Muscle of back (tissue), 13 donors: ENCODE data around the gene MGAT4D. TPM values are rescaled to one million over a fixed set of nuclear protein-coding genes. Genes with fewer than 3 reads are reported as not detected.
"Not testable (repeated sequence)": the region's sequence is repeated elsewhere in the genome, so short reads cannot be mapped to it uniquely, and the experiment has no call there.

Experiments
- DNase-seq, 3 donors: peaks; one replicate each; pipeline versions ENCODE4 v3.0.0 to v3.0.0-alpha.2; 2013
- long read RNA-seq, 9 donors: transcript quantifications; one replicate each; lab custom pipeline, GENCODE V29; 2026
- polyA plus RNA-seq, 10 donors: library from polyadenylated mRNA; unstranded; fragments of 120-200 nt; gene quantifications; one replicate each; pipeline ENCODE4 v1.2.1, GENCODE V29; 2013; ENCODE audit not compliant: insufficient read length in 10 of 10

The MGAT4D gene
- polyA plus RNA-seq: not detected
- long read RNA-seq, donor 1: 0 reads
- long read RNA-seq, donor 2: 0 reads
- long read RNA-seq, donor 3: 0 reads
- long read RNA-seq, donor 4: 0 reads
- long read RNA-seq, donor 5: 0 reads
- long read RNA-seq, donor 6: 0 reads
- long read RNA-seq, donor 7: 0 reads
- long read RNA-seq, donor 8: 0 reads
- long read RNA-seq, donor 9: 0 reads

GRCh38 chr4:140497747-140498636 lies at the start of gene MGAT4D:
Gene MGAT4D (minus strand): TSS chr4:140498293. CDS start chr4:140498222, 71 bp downstream.
- DNase-seq: peak in 1 of 3 donors; percentile 18

DNA sequence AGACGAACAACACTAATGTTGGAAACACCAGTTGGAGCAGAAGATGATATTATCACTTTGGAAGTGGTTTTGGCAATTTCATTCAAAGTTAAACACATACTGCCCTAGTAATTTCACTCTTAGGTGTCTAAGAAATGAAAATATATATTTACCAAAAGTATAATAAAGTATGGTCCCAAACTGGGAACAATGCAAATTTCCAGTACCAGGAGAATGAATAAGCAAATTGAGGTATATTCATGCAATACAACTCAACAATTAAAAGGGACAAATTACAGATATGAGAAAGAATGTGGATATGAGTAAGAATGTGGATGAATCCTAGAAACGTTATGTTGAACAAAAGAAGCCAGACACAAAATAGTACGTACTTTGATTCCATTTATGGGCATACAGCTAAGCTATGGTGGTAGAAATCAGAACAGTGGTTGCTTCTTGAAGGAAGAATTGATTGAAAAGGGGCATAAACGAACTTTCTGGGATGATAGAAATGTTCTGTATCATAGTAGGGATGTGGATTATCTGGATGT lies 35.9 kb upstream of the MGAT4D start:
- peak in 1 of 3 donors; percentile 21 for DNase-seq

GRCh38 chr4:140529434-140529833 lies 31.3 kb upstream of the MGAT4D start:
- no peak for DNase-seq

- DNase-seq: peak; percentile 97 to 98 (median 97)
Measured at GRCh38 chr4:140523857-140524742, 26.0 kb upstream of the MGAT4D start, which contains the start of gene ELMOD2. Gene ELMOD2 (plus strand): TSS chr4:140524168. CDS start chr4:140525429, 1,261 bp downstream.

DNA sequence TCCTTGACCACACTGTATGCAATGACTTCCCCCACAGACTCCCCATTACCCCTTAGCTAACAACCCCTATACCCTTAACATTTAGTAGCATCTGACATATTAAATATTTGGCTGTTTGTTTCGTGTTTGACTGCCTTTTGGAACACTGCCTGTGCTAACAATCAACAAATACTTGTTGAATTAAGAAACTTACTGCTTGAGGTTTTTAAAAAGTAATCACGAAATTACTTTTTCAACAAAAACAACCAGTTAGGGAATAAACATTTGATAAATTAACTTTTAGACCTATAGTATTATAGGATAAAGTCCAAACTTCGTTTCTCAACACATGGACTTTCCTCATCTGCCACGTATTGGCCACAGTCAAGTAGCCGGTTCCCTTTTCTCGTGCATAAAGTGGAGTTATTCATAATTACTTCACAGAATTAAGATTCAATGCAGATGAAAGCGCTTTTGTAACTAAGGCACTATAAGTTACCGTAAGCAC lies 25.3 kb upstream of the MGAT4D start:
- DNase-seq: no peak

- DNase-seq: no peak
Measured at GRCh38 chr4:140515423-140515822, 17.3 kb upstream of the MGAT4D start.

DNA sequence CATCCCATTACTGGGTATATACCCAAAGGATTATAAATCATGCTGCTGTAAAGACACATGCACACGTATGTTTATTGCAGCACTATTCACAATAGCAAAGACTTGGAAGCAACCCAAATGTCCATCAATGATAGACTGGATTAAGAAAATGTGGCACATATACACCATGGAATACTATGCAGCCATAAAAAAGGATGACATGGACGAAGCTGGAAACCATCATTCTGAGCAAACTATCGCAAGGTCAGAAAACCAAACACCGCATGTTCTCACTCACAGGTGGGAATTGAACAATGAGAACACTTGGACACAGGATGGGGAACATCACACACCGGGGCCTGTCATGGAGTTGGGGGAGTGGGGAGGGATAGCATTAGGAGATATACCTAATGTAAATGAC lies 15.7 kb upstream of the MGAT4D start:
- DNase-seq: not testable (repeated sequence)

- no peak for DNase-seq
Measured at GRCh38 chr4:140504261-140504660, 6.2 kb upstream of the MGAT4D start.

DNA sequence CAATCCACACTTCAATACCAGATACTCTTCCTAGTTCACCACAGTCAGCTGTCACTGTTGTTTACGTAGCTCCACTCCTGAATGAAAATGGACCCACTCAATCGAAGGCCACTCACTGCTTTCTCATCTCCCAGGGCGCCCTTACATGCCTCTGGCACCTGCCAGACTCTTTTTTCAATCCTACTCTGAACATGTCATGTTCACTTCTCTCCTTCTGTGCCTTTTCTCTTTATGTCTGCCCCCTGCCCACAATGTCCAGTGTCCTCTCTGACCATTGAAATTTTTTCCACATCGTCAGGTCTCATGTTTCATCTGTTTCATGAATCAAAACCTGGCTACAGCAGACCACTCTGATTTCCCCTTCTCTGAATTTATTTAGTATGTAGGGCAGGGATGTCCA lies 1.3 kb upstream of the MGAT4D start:
- no peak for DNase-seq

DNA sequence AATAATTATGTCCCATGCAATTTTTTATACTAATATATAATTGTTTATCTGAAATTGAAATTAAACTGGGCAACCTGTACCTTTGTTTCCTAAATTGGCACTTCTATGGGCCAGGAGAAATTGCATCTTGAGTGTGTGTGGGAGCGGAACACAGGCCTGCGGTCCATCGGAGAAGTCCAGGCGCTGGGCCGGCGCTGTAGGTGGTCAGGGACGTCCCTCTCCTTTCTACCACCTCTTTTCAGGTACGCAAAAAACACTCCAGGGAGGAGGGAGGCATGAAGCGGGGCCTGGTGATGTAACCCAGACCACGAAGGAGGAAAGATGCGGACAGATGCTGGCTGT lies 717 bp downstream of the MGAT4D start:
- DNase-seq: peak in 1 of 3 donors; percentile 12

- no peak for DNase-seq
Measured at GRCh38 chr4:140485939-140486338, 12.2 kb downstream of the MGAT4D start.

DNA sequence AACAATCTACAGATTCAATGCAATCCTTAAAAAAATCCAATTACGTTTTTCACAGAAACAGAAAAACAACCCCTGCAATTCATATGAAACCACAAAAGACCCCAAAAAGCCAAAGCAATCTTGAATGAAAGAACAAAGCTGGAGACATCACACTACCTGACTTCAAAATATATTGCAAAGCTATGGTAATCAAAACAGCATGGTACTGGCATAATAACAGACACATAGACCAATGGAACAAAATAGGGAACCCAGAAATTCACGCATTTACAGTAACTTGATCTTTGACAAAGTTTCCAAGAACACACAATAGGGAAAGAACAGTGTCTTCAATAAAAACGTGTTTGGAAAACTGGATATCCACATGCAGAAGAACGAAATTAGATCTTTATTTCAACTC lies 14.6 kb downstream of the MGAT4D start:
- no peak for DNase-seq

GRCh38 chr4:140472156-140472555 lies 25.9 kb downstream of the MGAT4D start:
- no peak for DNase-seq

GRCh38 chr4:140469791-140470733 lies 28.0 kb downstream of the MGAT4D start:
- peak in 1 of 3 donors; percentile 14 for DNase-seq

DNA sequence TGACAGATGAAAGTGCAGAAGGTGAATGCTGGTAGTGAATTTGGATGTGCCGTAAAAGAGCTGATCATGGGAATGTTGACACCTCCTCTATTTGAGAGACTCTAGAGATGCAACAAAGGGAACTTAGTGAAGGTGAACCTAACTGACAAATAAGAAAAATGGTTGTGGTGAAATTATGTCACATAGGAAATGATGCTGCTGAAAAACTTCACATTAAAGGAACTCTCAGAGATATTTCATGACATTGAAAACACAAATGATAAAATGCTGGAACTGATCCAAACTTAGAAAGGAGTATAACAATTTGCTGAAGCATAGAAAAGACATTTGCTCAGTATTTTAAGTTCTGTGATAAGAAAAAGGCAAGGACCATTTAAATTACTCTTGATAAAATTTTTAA lies 31.9 kb downstream of the MGAT4D start:
- no peak for DNase-seq

DNA sequence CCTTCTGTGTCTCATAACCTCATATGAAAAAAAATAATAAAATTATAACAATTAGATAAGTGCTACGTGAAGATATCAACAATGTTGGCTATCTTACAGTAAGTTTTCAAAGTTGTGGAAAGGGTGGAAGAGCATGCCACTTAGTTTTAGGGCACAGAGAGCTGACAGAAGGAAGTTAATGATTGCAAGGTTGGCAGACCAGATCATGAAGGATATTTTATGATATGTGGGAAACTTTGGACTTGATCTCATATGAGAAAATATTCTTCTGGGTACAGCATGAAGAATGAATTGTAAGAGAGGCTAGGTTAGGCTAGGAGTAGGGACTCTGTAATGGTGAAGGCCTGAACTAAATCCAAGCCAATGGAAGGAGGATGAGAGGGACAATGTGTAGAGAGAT lies 34.5 kb downstream of the MGAT4D start:
- DNase-seq: no peak

- no peak for DNase-seq
Measured at GRCh38 chr4:140463182-140463581, 34.9 kb downstream of the MGAT4D start.

GRCh38 chr4:140450352-140450751 lies 47.7 kb downstream of the MGAT4D start:
- peak in 1 of 3 donors; percentile 24 for DNase-seq

- DNase-seq: no peak
Measured at GRCh38 chr4:140448830-140449229, 49.3 kb downstream of the MGAT4D start.

DNA sequence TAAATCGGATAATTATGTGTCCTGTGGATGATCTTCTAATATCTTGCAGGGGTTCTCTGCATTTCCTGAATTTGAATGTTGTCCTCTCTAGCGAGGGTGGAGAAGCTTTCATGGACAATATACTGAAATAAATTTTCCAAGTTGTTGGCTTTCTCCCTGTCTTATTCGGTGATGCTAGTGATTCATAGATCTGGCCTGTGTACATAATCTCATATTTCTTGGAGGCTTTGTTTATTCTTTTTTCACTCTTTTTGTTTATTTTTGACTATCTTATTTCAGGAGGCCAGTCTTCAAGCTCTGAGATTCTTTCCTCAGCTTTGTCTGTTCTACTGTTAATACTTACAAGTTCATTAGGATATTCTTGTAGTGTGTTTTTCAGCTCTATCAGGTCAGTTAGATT lies 49.9 kb downstream of the MGAT4D start:
- DNase-seq: no peak
